Kidney (tissue), 14 donors: Measurements from ENCODE around the gene DNAH2. TPM values are rescaled to one million over a fixed set of nuclear protein-coding genes. Genes with fewer than 3 reads are reported as not detected.
"Not testable (repeated sequence)": the region's sequence is repeated elsewhere in the genome, so short reads cannot be mapped to it uniquely, and the experiment has no call there.

Source experiments
- DNase-seq, 5 donors: peaks; one replicate each; pipeline ENCODE4 v3.0.0-alpha.2; 2013 to 2020
- FAIRE-seq: peaks from 2 replicates; lab custom pipeline; 2012; peaks lifted over from hg19 to GRCh38; lab: Jason Lieb, UNC
- H3K27ac ChIP-seq, 2 donors: one replicate each; pipeline ENCODE4 v1.7.0; 2013; ENCODE audit warnings: low read depth in 2 of 2, low read length in 2 of 2, inconsistent platforms in 1 of 2
- H3K27me3 ChIP-seq: one replicate; pipeline ENCODE4 v1.7.1; 2013; ENCODE audit warnings: low read length, inconsistent platforms; ENCODE audit not compliant: control insufficient read depth, insufficient read depth
- H3K36me3 ChIP-seq, 3 donors: one replicate each; pipeline versions ENCODE4 v1.7.0 to v1.7.1; 2013; ENCODE audit warnings: low read length in 3 of 3, control low read depth in 1 of 3, inconsistent platforms in 1 of 3; ENCODE audit not compliant: insufficient read depth in 3 of 3, control insufficient read depth in 2 of 3
- H3K4me1 ChIP-seq, 3 donors: one replicate each; pipeline versions ENCODE4 v1.7.0 to v1.7.1; 2013; ENCODE audit warnings: low read length in 3 of 3, inconsistent platforms in 1 of 3, low read depth in 1 of 3; ENCODE audit not compliant: control insufficient read depth in 2 of 3, insufficient read depth in 2 of 3
- H3K4me3 ChIP-seq, 3 donors: one replicate each; pipeline versions ENCODE4 v1.7.0 to v1.8.1; 2013; ENCODE audit warnings: low read length in 3 of 3, control low read depth in 1 of 3, inconsistent platforms in 1 of 3
- H3K9ac ChIP-seq, 3 donors: one replicate each; pipeline versions ENCODE4 v1.7.0 to v1.7.1; 2013; ENCODE audit warnings: low read length in 3 of 3, control low read depth in 1 of 3, inconsistent platforms in 1 of 3
- H3K9me3 ChIP-seq, 3 donors: one replicate each; pipeline versions ENCODE4 v1.7.0 to v1.7.1; 2013; ENCODE audit warnings: low read length in 3 of 3, control low read depth in 1 of 3, inconsistent platforms in 1 of 3; ENCODE audit not compliant: control insufficient read depth in 2 of 3, insufficient read depth in 1 of 3
- CTCF ChIP-seq: IDR thresholded peaks from 3 replicates; pipeline ENCODE4 v1.5.1; 2012; ENCODE audit warnings: mild to moderate bottlenecking, moderate library complexity, borderline replicate concordance; ENCODE audit not compliant: insufficient read depth; ENCODE audit errors: extremely low read depth
- intact Hi-C: fragments of 100-400 bp; cut with DNase I; formaldehyde crosslinking; loops from one replicate; pipeline ENCODE4 v1.11.1; 2022
- polyA plus RNA-seq: library from polyadenylated mRNA; stranded (reverse); fragments of 350-450 nt; fragmentation: Illumina TruSeq; extraction: RNeasy Lipid Tissue Mini Kit (QIAGEN cat#74804); gene quantifications from one replicate; pipeline ENCODE4 v1.2.3, GENCODE V29; 2014; ENCODE audit warnings: low read depth, low replicate concordance; ENCODE audit not compliant: insufficient read depth
- total RNA-seq: library from RNA; stranded (reverse); fragmentation: NEBNext Ultra II Directional; extraction: Animal tissue kit (Norgen Biotek cat#: 25700); gene quantifications from one replicate; pipeline ENCODE4 v1.2.1, GENCODE V29; 2021
- donor health status: control.
- donor health status: control.
- donor health status: control.
- donor health status: control.
- donor health status: control.
- donor health status: DM: yes; HTN: yes; CAD: no.
- donor health status: Normal renal cell carcinoma (clear cell type).

Gene DNAH2
- total and polyA plus RNA-seq, 2 donors from 2014 or later: 0.17 to 0.66 TPM

GRCh38 chr17:7806587-7806986 is 89.0 kb downstream of the DNAH2 start:
- FAIRE-seq: no peak
- Histone ChIP-seq H3K4me1 (no peaks in the 10 kb centered on the region), H3K9me3 (no peaks in the 10 kb centered on the region), H3K27me3 (no peaks in the 10 kb centered on the region), H3K9ac (no peak overlapping the region), H3K27ac (no peak overlapping the region), H3K4me3 (no peak overlapping the region), H3K36me3 (no peaks in the 10 kb centered on the region)
- TF ChIP-seq CTCF: no peak
- intact Hi-C loops: no loop called here
- DNase-seq: no peak

GRCh38 chr17:7807206-7807605 is 89.7 kb downstream of the DNAH2 start:
- H3K36me3 ChIP-seq: no peaks in the 10 kb centered on the region
- FAIRE-seq (no peak), DNase-seq (peak in 1 of 5 donors; percentile 67)
- H3K9ac ChIP-seq: no peak overlapping the region
- H3K27ac ChIP-seq: no peak overlapping the region
- H3K9me3 ChIP-seq: no peaks in the 10 kb centered on the region
- intact Hi-C loops: no loop called here
- no peak for TF ChIP-seq CTCF
- no peaks in the 10 kb centered on the region for H3K4me1 ChIP-seq
- no peaks in the 10 kb centered on the region for H3K27me3 ChIP-seq
- no peak overlapping the region for H3K4me3 ChIP-seq

GRCh38 chr17:7809086-7809790 is 91.7 kb downstream of the DNAH2 start:
- Histone ChIP-seq H3K27me3 (no peaks in the 10 kb centered on the region), H3K27ac (no peak overlapping the region), H3K4me1 (no peaks in the 10 kb centered on the region), H3K36me3 (no peaks in the 10 kb centered on the region), H3K9ac (no peak overlapping the region), H3K4me3 (no peak overlapping the region), H3K9me3 (no peaks in the 10 kb centered on the region)
- no peak for TF ChIP-seq CTCF
- DNase-seq (peak in 1 of 5 donors; percentile 33), FAIRE-seq (no peak)
- intact Hi-C loops: no loop called here

GRCh38 chr17:7809791-7810343 is 92.3 kb downstream of the DNAH2 start:
- H3K27ac ChIP-seq, FAIRE-seq, H3K9me3 ChIP-seq, H3K27me3 ChIP-seq, H3K4me3 ChIP-seq, H3K36me3 ChIP-seq, H3K4me1 ChIP-seq, intact Hi-C loops, H3K9ac ChIP-seq: not testable (repeated sequence)
- peak in 1 of 5 donors; percentile 4 for DNase-seq
